ENCODE results near the gene PRDM16.

The PRDM16 gene

DNA sequence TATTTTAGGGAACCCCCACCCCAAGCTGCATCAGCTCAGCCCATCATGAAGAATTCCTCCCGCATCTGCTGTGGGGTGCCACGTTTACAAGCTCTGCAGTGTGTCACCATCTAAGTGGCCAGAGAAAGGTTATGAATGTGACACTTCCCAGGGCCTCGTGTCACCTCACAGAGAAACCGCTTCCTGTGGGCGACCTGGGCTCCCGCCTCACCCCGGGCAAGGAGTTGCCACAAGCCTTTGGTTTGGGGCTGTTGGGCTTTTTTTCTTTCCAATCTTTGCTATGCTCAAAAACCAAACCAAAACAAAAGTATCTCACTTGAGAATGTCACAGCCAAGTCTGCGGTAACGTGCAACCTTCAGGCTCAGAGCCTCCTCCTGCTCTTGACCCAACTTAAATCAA, 303.3 kb downstream of the PRDM16 start:
- no peak for DNase-seq (ENCODE audit: low read depth in 2 of 2)

DNA sequence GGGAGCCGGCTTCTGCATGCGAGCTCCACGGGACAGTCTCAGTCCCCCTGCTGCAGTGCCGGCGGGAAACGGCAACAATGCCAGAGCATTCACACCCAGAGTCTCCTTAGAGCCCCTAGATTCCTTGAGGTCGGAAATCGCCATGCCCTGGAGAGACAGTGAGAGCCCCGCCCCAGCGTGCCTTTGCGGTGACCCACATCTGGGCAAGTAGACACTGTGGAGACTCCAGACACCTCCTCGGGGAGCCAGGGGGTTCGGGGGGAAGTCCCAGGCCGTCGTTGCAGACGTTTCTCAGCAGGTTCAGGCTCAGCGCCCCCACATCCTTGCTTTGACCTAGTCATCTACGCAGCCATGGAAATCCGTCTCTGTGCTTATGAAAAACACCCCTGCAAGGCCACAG, 304.2 kb downstream of the PRDM16 start:
- no peak for DNase-seq (ENCODE audit: low read depth in 2 of 2)

- DNase-seq (ENCODE audit: low read depth in 2 of 2), result no peak
These were observed 304.9 kb downstream of the PRDM16 start for GRCh38 chr1:3373700-3374405.

DNA sequence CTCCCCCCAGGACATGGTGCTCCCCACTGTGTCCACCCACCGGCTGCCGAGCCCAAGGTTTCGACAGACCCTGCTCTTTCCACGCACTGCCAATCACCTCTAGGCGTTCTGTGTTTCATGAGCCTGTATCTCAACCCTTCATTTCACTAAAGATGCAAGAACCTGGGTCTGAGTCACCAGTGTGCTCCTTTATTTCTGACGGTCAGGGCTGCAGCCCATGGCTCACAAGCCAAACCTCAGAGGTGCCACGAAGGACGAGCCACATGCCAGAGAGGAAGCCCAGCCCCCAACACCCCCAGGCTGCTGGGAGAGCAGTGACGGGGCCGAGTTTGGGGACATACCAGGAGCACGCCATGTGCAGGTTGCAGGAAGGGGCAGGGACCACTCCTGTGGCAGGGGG, 306.2 kb downstream of the PRDM16 start:
- no peak for DNase-seq (ENCODE audit: low read depth in 2 of 2)

DNA sequence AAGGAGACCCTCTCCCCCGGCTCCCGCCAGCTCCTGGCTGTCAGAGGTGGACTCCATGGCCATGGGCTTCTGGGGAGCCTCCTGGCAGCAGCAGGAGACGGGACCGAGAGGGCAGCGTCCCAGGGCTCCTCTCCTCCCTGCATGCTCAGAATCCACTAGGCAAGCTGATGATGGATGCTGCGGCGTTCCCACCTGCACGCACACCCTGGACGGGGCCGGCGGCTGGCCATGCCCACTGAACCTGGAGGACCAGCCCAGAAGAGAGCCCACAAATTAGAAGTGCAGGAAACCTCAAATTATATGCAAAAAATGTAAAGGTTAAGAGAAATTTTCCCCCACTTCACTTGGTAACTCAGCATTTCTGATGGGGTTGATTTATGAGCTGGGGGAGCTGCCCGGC, 308.2 kb downstream of the PRDM16 start:
- DNase-seq (ENCODE audit: low read depth in 2 of 2), result no peak

DNA sequence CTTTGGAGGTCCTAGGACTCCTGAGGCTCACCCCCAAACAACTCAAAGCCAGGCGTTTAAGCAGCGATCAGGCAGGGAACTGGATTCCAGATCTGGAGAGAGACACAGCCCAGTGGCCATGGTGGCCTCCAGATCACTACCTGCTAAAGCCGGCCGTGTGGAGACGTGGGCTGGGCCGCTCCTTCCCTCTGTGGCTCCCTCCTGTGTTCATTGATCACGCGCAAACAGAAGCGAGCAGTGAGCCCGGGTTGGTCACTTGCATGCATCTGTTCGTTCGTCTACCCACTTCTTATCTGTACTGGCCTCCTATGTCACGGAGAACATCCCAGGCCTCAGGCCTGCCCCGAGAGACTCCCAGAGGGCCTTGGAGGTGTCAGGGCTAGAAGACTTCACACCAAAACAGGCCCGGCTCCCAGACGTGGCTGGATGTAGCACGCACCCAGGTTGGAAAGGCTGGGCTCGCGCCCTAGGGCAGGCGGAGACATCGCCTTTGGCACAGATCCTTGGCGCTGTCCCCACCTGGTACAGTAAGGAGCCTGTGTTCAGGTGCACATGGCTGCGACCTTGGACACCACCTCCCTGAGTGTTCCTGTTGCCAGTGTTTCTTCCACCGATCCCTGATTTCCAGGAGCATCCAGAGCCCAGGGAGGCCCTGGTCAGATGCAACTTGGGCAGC, 308.7 kb downstream of the PRDM16 start:
- no peak for DNase-seq (ENCODE audit: low read depth in 2 of 2)

GRCh38 chr1:3378411-3379208, 309.6 kb downstream of the PRDM16 start:
- no peak for DNase-seq (ENCODE audit: low read depth in 2 of 2)

DNA sequence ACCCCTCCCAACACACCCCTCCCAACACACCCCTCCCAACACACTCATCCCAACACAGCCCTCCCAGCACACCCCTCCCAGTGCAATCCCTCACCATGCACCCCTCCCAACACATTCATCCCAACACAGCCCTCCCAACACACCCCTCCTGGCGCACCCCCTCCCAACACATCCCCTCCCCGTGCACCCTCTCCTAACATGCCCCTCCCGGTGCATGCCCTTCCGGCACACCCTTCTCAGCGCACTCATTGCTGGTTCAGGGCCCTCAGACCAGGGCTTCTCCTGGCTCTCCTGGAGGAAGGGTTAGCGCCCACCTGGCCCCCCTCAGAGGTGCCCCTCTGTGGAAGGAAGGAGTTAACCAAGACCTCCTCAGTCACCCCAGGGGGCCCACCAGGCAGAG, 310.9 kb downstream of the PRDM16 start:
- no peak for DNase-seq (ENCODE audit: low read depth in 2 of 2)

- no peak for DNase-seq (ENCODE audit: low read depth in 2 of 2)
These were observed 311.5 kb downstream of the PRDM16 start for GRCh38 chr1:3380469-3380868.

GRCh38 chr1:3381901-3382300, 312.9 kb downstream of the PRDM16 start:
- no peak for DNase-seq (ENCODE audit: low read depth in 2 of 2)

DNA sequence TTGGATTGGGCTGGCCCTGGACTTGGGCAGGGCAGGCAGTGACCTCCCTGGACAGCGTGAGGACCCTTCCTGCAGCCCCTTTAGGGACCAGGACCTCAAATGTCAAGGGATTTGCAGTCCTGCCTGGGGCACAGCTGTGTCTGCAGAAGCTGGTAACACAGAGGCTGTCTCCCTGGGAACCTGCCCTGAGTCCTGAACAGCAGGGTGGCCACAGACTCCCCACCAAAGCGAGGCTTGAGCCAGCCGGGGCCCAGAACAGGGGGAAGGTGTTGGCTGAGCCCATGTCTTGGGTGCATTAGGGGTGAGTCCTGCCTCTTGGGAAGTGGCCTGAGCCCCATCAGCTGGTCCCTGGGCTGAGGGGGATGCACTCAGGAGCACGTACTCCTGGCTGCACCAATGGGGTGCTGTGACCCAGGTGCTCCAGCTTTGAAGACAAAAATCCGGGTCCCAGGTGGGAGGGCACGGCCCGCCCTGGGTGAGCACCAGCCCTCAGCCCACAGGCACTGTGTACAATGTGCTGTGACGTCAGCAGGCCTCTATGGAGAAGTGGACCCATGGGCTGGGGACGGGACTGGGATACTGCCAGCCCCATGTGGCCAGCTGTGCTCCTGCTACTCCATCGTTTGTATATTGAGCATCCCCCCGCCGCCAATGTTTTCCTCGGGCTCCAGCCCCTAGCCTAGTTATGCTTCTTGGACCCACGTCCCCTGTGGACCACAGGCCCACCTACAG, 313.5 kb downstream of the PRDM16 start:
- no peak for DNase-seq (ENCODE audit: low read depth in 2 of 2)

DNA sequence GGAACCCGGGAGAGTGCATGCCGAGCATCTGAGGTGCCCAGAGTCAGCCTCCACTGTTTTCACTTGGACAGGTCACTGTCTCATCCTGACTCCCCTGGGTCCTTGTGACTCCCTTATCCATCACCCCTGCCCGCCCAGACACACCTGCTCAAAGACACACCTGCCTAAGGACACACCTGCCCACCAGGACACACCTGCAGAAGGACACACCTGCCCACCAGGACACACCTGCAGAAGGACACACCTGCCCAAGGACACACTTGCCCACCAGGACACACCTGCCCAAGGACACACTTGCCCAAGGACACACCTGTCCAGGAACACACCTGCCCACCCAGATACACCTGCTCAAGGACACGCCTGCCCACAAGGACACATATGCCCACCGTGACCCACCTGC, 314.7 kb downstream of the PRDM16 start:
- DNase-seq (ENCODE audit: low read depth in 2 of 2), result no peak

DNA sequence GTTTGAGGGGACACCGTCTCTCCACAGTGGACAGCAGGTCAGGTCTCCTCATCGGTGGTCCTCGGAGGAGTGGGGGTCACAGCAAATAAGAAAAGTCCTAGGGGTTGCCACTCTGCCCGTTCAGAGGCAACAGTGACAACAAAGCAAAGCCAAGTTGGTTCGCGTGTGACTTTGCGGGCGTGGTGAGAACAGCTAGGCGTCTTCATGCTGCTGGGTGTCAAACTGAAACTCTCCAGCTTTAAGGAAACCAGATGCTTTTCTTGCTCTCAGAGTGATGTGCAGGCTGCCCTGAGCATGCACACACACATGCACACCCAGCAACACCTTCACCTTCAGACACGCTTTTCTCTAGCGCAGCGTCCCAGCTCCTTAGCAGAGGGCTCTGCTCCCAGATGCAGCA, 315.4 kb downstream of the PRDM16 start:
- no peak for DNase-seq (ENCODE audit: low read depth in 2 of 2)

GRCh38 chr1:3386205-3387002, 317.4 kb downstream of the PRDM16 start:
- no peak for DNase-seq (ENCODE audit: low read depth in 2 of 2)

DNA sequence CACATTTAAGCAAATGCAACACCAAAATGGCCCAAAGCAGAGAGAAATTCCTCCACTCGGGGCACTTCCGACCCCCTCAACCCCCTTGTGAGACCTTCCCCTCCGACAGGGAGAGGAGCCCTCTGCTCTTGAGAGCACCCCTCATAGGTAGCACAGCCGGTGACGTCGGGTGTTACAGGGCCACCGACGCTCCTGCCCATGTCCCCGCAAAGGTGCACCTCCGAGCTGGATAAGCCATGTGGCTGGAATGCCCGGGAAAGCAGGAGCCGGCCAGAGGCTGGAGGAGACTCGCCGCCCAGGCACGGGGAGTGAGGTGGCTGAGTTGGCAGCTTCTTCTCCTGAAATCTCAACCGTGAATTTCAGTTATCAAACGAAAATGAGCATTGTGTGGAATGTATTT, 318.4 kb downstream of the PRDM16 start:
- DNase-seq (ENCODE audit: low read depth in 2 of 2), result no peak

DNA sequence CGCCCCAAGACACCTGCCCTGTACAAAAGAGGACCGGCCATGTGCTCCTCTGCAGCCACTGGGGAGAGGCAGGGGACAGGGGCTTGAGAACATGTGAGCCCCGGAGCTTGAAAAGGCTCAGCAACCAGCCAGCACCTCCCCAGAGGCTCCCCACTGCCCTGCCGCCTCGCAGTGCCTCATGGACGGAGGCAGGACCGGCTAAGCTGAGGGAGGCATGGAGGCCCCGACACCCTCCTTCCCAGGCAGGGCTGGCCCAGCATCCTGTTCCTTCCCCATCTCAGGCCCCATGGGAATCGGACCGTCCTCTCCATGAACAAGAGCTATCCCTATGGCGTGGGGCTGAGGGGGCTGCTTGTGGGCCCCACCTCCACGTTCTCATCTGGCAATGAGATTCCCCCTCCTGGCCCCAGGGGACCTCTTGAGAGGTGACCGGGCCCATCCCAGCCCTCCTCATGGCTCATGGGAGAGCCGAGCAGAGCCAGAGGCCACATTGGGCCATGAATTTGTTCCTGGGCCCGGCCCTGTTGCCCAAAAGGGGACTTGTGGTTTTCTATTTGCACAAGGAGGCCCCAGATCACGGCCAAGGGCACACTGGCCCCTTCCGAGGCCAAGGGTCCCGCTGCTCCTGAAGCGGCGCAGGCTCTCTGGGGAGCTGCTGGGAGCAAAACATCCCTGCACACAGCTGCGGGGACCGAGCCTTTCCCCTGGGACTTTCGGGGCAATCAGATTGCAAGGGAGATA, 320.3 kb downstream of the PRDM16 start:
- DNase-seq (ENCODE audit: low read depth in 2 of 2), result no peak

GRCh38 chr1:3390291-3390690, 321.3 kb downstream of the PRDM16 start:
- DNase-seq (ENCODE audit: low read depth in 2 of 2), result no peak

GRCh38 chr1:3391711-3392110, 322.7 kb downstream of the PRDM16 start:
- no peak for DNase-seq (ENCODE audit: low read depth in 2 of 2)

GRCh38 chr1:3393024-3393986, 324.3 kb downstream of the PRDM16 start:
- DNase-seq (ENCODE audit: low read depth in 2 of 2), result no peak

Measured in stimulated activated CD4-positive, alpha-beta T cell treated with anti-CD3 and anti-CD28 coated beads, Interleukin-1b, Interleukin-23, amount 100 ng/mL, for 4 hours (primary cell).